NCI-H146 treated with DMSO at 0.1 percent for 48 hours (cell line): ENCODE results near the gene MTSS2.
A peak's percentile ranks its signal among the peaks of the same experiment; 100 is the strongest.
"Not testable (repeated sequence)": the region's sequence is repeated elsewhere in the genome, so short reads cannot be mapped to it uniquely, and the experiment has no call there.

Source experiments
- DNase-seq: peaks from one replicate; lab custom pipeline; 2025; ENCODE audit not compliant: unreplicated experiment; lab: John Stamatoyannopoulos, UW

Gene MTSS2

DNA sequence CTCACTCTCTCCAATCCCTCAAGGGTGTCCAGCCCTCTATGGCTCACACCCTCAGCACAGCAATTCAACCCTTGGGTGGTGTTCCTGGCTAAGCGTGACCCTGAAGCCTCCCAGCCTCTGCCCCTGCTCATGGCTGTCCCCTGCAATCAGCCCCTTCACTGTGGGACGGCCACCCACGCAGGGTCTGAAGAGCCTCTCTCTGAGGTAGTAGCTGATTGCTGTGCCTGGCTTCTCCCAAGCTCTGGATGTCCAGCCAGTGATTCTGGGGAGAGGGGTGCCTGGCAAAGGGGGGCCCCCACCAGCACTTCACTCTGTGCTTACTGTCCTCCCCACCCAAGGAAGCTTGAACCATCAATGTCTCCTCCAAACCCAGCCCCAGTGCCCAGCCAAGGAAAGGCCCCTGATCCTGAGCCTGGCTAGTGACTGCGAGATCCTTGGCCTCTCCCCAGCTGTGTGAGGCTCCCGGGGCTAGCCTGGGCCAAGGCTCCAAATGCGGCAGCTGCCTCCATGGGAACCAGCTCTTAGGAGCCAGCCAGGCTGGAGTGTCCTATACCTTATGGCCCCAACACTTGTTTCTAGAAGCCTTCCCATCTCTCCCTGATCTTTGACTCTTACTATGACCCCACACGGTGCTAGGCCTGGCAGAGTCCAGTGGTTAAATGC is 9.9 kb downstream of the MTSS2 start:
- no peak for DNase-seq

GRCh38 chr16:70674221-70675014 is 11.4 kb downstream of the MTSS2 start:
- DNase-seq = no peak

DNA sequence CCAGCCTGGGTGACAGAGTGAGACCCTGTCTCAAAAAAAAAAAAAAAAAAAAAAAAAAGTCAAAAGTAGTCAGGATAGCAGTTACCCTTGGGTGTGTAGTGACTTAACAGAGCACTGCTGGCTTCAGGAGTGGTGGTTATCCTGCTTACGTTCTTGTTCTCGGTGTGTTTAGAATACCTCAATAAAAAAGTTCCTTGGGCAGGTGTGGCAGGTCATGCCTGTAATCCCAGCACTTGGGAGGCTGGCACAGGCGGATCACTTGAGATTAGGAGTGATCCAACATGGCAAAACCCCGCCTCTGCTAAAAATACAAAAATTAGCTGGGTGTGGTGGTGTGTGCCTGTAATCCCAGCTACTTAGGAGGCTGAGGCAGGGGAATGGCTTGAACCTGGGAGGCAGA is 14.9 kb downstream of the MTSS2 start:
- not testable (repeated sequence) for DNase-seq

- DNase-seq = no peak
Observed at GRCh38 chr16:70670175-70670574, 15.7 kb downstream of the MTSS2 start.

GRCh38 chr16:70665806-70666735 is 19.8 kb downstream of the MTSS2 start:
- DNase-seq = no peak

DNA sequence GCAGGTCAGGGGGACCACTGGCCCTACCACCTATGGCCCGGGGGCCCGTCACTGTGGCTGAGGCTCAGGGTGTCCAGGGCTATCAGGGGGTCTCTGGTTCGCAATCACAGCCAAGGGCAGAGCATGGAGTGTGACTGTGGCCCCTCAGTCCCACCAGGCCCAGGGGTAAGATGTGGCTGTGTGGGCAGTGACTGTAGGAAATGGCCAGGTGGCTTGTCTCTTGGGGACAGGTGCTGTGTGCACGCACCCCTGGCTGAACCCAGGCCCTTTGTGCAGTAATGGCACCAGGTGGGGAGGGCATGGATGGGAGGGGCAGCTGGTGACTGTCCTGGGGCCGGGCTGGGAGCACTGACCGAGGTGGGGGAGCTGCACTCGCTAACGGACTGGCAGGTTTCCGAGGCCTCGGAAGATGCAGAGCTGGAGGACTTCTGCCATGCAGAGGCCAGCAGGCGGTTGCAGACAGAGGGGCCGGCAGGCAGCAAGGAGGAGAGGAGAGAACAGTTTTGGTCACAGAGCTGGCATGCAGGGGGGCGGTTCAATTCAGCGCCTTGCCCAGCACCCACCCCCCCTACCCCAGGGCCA is 20.6 kb downstream of the MTSS2 start:
- DNase-seq = no peak

DNA sequence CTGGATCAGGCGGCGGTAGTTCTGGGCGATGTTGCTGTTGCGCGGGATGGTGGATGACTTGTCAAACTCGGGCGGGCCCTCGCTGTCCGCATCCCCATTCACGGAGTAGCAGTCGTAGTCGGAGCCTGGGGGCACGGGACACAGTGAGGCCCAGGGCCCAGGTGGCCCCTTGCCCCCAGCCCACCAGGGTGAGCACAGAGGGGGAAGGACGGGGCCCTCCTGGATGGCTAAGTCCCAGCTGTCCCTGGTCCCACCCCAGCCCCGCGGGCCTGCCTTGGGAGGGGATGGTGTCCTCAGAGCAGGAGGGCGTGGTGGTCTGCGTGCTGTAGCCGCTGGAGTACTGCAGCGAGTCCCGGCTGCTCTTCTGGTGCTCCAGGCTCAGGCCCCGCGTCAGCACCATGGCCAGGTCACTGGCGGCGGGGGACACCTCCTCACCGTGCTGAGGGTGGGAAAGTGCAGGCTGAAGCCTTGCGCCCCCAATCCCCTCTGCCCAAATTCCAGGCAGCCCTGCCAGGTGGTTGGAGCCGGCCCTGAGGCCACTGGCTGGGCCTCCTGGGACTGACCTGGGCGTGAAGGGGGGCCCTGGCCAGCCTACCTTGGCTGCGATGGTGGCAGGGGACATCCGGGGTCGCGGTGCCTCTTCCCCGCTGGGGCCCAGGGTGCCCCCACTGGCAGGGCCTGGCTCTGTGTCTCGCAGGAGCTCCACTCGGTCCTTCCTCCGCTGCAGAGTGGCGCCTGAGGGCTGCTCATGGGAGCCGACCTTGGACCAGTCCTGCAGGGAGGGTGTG is 21.3 kb downstream of the MTSS2 start:
- DNase-seq = no peak

- no peak for DNase-seq
Observed at GRCh38 chr16:70663524-70664324, 22.1 kb downstream of the MTSS2 start.

- no peak for DNase-seq
Observed at GRCh38 chr16:70662991-70663523, 22.8 kb downstream of the MTSS2 start.

DNA sequence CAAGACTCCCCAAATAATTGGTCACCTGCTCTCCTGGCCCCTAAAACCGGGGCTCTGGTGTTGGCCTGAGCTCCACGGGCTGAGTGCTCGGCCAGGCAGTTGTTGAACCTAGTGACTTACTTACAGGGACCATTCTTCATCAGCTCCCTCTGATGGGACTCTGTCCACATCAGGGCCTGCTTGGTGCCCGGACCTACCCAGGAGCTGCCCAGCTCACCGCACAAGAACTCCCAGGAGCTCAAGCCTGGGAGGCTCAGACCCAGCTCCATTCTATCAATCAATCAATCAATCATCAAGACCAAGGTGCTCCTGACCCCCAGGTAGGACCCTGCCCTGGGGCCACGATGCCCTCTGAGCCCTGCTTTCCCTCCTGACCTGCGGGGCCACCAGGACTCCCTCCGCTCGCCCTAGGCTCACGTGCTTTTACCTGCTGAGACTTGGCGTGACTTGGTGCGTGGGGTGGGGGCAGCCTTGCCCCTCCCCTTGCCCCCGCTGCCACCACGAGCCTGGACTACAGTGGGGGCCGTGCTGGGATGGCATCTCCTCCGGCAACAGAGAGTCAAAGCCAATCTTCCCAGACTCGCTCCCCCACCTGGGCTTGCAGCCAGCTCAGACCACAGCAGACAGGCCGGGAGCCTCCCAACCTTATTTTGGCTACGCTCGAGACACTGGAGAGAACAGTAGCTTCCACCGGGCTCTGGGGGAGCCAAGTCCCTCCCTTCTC is 23.8 kb downstream of the MTSS2 start:
- no peak for DNase-seq

DNA sequence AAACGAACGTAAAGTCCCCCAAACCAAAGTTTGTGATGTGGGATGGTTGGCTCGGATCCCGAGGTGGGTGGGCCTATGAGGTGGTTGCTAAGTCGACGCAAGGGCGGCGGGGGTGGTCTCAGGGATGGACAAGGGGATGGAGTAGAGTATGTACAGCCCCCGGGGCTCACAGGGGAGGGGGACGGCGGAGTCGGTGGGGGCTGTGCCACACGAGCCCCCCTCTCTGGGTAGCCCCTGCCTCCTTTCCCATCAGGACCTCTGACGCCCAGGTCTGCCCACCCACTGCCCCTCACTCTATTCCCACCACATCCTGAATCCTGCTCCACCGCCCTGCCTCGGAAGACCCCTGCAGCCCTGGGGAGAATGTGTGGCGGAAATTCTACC is 24.3 kb downstream of the MTSS2 start:
- DNase-seq = no peak

DNA sequence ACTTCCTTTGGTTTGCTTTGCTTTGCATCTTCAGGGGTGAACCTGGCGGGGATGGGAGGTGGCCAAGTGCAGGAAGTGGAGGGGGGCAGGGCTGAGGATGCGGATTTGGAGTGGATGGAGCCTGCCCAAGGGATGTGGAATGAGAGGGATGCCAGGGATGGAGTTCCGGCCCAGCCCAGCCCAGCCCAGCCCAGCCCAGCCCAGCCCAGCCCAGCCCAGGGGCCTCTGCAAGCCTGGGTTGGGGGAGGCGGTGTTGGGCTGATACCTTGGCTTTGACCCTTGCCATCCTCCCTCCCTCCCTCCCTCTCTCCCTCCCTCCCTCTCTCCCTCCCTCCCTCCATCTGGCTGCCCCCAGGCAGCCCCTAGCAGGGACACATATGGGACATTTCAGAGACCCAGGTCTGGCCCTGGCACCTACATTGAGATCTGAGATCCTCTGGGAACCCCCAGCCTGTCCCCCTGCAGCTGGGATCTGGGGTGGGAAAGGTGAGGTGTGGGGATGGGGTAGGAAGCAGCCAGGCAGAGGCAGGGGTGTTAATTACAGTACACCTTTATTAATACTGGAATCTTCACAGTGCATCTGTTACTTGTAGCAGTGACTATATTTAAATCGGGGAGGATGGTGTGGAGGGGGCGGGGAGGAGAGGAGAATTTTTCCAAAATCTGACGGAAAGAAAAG is 25.0 kb downstream of the MTSS2 start:
- no peak for DNase-seq

- no peak for DNase-seq
Observed at GRCh38 chr16:70659953-70660671, 25.7 kb downstream of the MTSS2 start.

- DNase-seq = no peak
Observed at GRCh38 chr16:70659546-70659945, 26.3 kb downstream of the MTSS2 start.

DNA sequence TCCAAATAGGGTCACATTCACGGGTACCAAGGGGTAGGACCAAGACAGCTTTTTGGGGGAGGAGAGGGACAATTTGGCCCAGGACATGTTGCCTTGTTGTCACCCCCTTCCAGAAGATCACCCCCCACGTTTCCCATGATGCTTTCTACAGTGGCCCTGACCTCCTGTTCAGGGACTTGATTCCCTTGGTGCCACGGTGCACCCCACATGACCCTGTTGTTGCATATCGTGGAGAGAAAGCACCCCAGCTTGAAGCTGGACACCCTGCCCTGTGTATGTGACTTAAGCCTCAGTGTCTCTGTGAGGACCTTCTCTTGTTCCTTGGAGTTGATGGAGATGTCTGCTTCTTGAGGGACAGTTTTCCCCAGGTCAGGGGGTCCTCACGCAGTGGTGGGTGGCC is 26.9 kb downstream of the MTSS2 start:
- DNase-seq = no peak

DNA sequence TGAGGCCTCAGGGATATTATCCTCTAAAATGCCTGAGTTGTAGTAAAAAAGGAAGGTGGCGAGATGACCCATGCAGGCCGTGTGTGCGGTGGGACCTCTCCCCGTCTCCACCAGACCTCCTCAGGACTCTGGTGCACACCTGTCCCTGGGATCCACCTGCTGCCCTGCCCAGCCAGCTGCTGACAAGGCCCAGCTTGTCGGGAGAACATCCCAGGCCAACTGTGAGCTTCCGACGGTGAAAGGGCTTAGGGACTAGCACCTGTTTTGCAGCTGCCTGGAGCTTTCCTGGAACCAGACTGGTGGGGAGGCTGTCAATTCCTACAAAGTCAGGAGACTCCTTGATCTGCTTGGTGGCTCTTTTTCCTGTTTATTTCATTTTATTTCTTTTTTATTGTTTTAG is 27.9 kb downstream of the MTSS2 start:
- peak; percentile 20 for DNase-seq

DNA sequence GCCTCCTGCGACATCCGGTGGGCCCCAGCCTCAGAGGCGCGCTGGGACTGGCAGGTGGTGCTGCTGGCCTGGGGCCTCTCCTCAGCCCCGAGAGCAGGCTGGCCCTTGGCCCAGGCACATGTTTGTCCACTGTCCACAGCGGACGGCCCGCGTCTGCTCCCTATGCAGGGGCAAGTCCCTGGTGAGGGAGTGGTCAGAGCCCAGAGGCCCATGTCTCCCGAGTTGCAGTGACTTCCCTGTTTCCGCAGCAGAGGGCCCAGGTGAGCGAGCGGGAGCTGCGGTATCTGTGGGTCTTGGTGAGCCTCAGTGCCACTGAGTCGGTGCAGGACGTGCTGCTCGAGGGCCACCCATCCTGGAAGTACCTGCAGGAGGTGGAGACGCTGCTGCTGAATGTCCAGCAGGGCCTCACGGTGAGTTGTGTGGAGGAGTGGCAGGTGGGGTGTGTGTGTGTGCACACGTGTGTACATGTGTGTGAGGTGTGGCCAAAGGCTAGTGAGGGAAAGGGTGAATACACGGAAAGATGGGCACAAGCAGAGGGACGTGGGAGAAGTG is 29.1 kb downstream of the MTSS2 start:
- DNase-seq = no peak
